HepG2 (cell line): ENCODE results near the gene FIBP. TPM values are rescaled to one million over a fixed set of nuclear protein-coding genes. Genes with fewer than 3 reads are reported as not detected.

Source experiments
- ATAC-seq: fragments of 200-7000 bp; cut with Tn5 transposase; 3 replicates; pipeline ENCODE4 v1.9.1; 2020; ENCODE audit warnings: mild to moderate bottlenecking, moderate library complexity
- BruUV-seq: library from RNA; stranded (reverse); fragments of 400-500 nt; replicated peaks from 2 replicates; lab custom pipeline; 2021; lab: Mats Ljungman, UMichigan
- CTCF ChIA-PET: fragments of 300-600 bp; formaldehyde crosslinking; extraction: SDS; loops from one replicate; lab custom pipeline; 2021; ENCODE audit warnings: low total read pairs, inconsistent platforms, low intra/inter-chr PET ratio; lab: Yijun Ruan, JAX
- POLR2A ChIA-PET: fragments of 350-600 bp; sonication (Branson Sonifier 250); formaldehyde crosslinking; loops from one replicate; lab custom pipeline; 2020; ENCODE audit warnings: antibody characterized with exemption, inconsistent platforms; lab: Yijun Ruan, JAX
- DNase-seq: peaks from one replicate; pipeline ENCODE4 v3.0.0-alpha.2; 2015; ENCODE audit warnings: low spot score
- FAIRE-seq: peaks from 3 replicates; lab custom pipeline; 2011; peaks lifted over from hg19 to GRCh38; lab: Jason Lieb, UNC
- H2AFZ ChIP-seq: one replicate; pipeline ENCODE4 v1.6.1; 2011; ENCODE audit warnings: low read length, inconsistent platforms
- H3K27ac ChIP-seq: fragments of 300-600 bp; 3 replicates; pipeline ENCODE4 v1.8.0; 2011; ENCODE audit warnings: mixed run types, mild to moderate bottlenecking, mixed read lengths, low read length, inconsistent platforms; ENCODE audit not compliant: insufficient read depth; ENCODE audit errors: extremely low read length
- H3K27me3 ChIP-seq, 2 experiments: fragments of 200-600 bp in 1 of 2; 2 replicates in 1 of 2; 3 replicates in 1 of 2; pipeline versions ENCODE4 v1.6.0 to v1.8.0; 2011; ENCODE audit warnings: low read length in 2 of 2, mild to moderate bottlenecking in 2 of 2, moderate library complexity in 2 of 2, inconsistent platforms in 1 of 2; ENCODE audit not compliant: insufficient read depth in 2 of 2, control insufficient read depth in 1 of 2
- H3K36me3 ChIP-seq, 2 experiments: fragments of 200-600 bp in 1 of 2; replicated peaks in 1 of 2; 2 replicates in 1 of 2; 3 replicates in 1 of 2; pipeline versions ENCODE4 v1.5.1 to v1.8.0; 2011; ENCODE audit warnings: low read length in 2 of 2, inconsistent platforms in 1 of 2; ENCODE audit not compliant: insufficient read depth in 2 of 2, control insufficient read depth in 1 of 2
- H3K4me1 ChIP-seq: 2 replicates; pipeline ENCODE4 v1.5.1; 2012; ENCODE audit warnings: low read length, inconsistent platforms; ENCODE audit not compliant: insufficient read depth
- H3K4me2 ChIP-seq: 2 replicates; pipeline ENCODE4 v1.6.0; 2011; ENCODE audit warnings: low read depth, low read length, inconsistent platforms
- H3K4me3 ChIP-seq, 3 experiments: fragments of 200-600 bp in 1 of 3; sonication (generic), shearing (Covaris generic) in 1 of 3; replicated peaks in 1 of 3; 2 replicates each; pipeline ENCODE4 v1.5.1; 2011 to 2016; ENCODE audit warnings: low read length in 3 of 3, inconsistent platforms in 2 of 3, low read depth in 2 of 3, mild to moderate bottlenecking in 2 of 3, control low read depth in 1 of 3, mixed read lengths in 1 of 3; ENCODE audit not compliant: insufficient read depth in 1 of 3
- H3K79me2 ChIP-seq: one replicate; pipeline ENCODE4 v1.6.1; 2011; ENCODE audit warnings: low read length, inconsistent platforms; ENCODE audit not compliant: insufficient read depth
- H3K9ac ChIP-seq: 2 replicates; pipeline ENCODE4 v1.6.0; 2011; ENCODE audit warnings: mild to moderate bottlenecking, low read depth, low read length, inconsistent platforms; ENCODE audit not compliant: insufficient read depth
- H3K9me3 ChIP-seq: 2 replicates; pipeline ENCODE4 v1.5.1; 2012; ENCODE audit warnings: mild to moderate bottlenecking, low read length
- H4K20me1 ChIP-seq: 2 replicates; pipeline ENCODE4 v1.6.0; 2011; ENCODE audit warnings: inconsistent platforms, mild to moderate bottlenecking, low read length, moderate library complexity; ENCODE audit not compliant: insufficient read depth
- CREM ChIP-seq, 2 experiments: sonication (generic) in 1 of 2; formaldehyde crosslinking in 1 of 2; IDR thresholded peaks; 2 replicates each; pipeline versions ENCODE4 v1.4.0 to v1.6.1; 2016 to 2020; ENCODE audit warnings: antibody characterized with exemption in 1 of 2, mild to moderate bottlenecking in 1 of 2, missing genetic modification reagents in 1 of 2
- DMAP1 ChIP-seq: IDR thresholded peaks from 2 replicates; pipeline ENCODE4 v1.6.1; 2016
- NCOA5 ChIP-seq: sonication (generic); formaldehyde crosslinking; IDR thresholded peaks from 2 replicates; pipeline ENCODE4 v1.4.0; 2020; ENCODE audit warnings: missing genetic modification reagents
- NFKBIZ ChIP-seq: IDR thresholded peaks from 2 replicates; pipeline ENCODE4 v1.6.1; 2018; ENCODE audit warnings: missing genetic modification reagents, missing compliant biosample characterization
- RBAK ChIP-seq: sonication (generic); formaldehyde crosslinking; IDR thresholded peaks from 2 replicates; pipeline ENCODE4 v1.5.1; 2020; ENCODE audit warnings: mild to moderate bottlenecking, missing genetic modification reagents
- RBM22 ChIP-seq: fragments of 200-400 bp; formaldehyde crosslinking; optimal IDR thresholded peaks from 2 replicates; pipeline ENCODE3; 2017; ENCODE audit warnings: mild to moderate bottlenecking, low read length, moderate library complexity
- XBP1 ChIP-seq: sonication (generic); formaldehyde crosslinking; IDR thresholded peaks from 2 replicates; pipeline ENCODE4 v1.5.0; 2020; ENCODE audit warnings: missing genetic modification reagents
- ZNF20 ChIP-seq: sonication (generic); formaldehyde crosslinking; IDR thresholded peaks from 2 replicates; pipeline ENCODE4 v1.4.0; 2020; ENCODE audit warnings: mild to moderate bottlenecking, moderate library complexity, missing genetic modification reagents
- ZNF333 ChIP-seq: sonication (generic); formaldehyde crosslinking; IDR thresholded peaks from 2 replicates; pipeline ENCODE4 v1.4.0; 2020; ENCODE audit warnings: mild to moderate bottlenecking, missing genetic modification reagents, borderline replicate concordance
- ZNF512B ChIP-seq: sonication (generic); formaldehyde crosslinking; IDR thresholded peaks from 2 replicates; pipeline ENCODE4 v1.5.1; 2020; ENCODE audit warnings: missing genetic modification reagents, mild to moderate bottlenecking, borderline replicate concordance
- WGBS: methylation state at CpG from one replicate; pipeline ENCODE4 v1.1.6; 2017; ENCODE audit warnings: low lambda C conversion rate; 5-methylcytosine and 5-hydroxymethylcytosine counted together
- in situ Hi-C: cut with HindIII; loops from 2 replicates; pipeline ENCODE4 v1.10.0; 2017; ENCODE audit warnings: low pct_unique_long_range_greater_than_20kb; ENCODE audit not compliant: extremely low pct_ligation_motif_present
- intact Hi-C: fragments of 100-400 bp; cut with micrococcal nuclease; formaldehyde crosslinking; loops from one replicate; pipeline ENCODE4 v1.10.0; 2022; ENCODE audit not compliant: unreplicated experiment
- polyA plus RNA-seq, 8 experiments: library from polyadenylated mRNA; depleted of rRNA in 3 of 8; stranded (reverse) in 7 of 8; unstranded in 1 of 8; fragments of >200 nt; fragmentation: Illumina TruSeq in 4 of 8; extraction: Trizol in 4 of 8; gene quantifications; 2 replicates each; pipeline versions ENCODE4 v1.2.1 to v1.2.3, GENCODE V29; 2011 to 2016; ENCODE audit warnings: low read depth in 4 of 8, missing spikeins in 1 of 8, mixed read lengths in 1 of 8; ENCODE audit not compliant: insufficient read depth in 1 of 8
- total RNA-seq, 5 experiments: library from RNA; depleted of rRNA; stranded (reverse); fragments of >200 nt; fragmentation: Illumina TruSeq; extraction: Trizol; gene quantifications; 2 replicates each; pipeline ENCODE4 v1.2.3, GENCODE V29; 2016; ENCODE audit warnings: low read depth in 1 of 5
- TF ChIP-seq, protein P1 (sequence below): sonication (generic); formaldehyde crosslinking; IDR thresholded peaks from 2 replicates; pipeline ENCODE4 v1.9.0; 2021; ENCODE audit warnings: mild to moderate bottlenecking, missing genetic modification reagents
- TF ChIP-seq, protein P2 (sequence below): sonication (generic); formaldehyde crosslinking; IDR thresholded peaks from 2 replicates; pipeline ENCODE4 v1.4.0; 2020; ENCODE audit warnings: missing genetic modification reagents, low read depth, mild to moderate bottlenecking, borderline replicate concordance

Gene FIBP
- total and polyA plus RNA-seq, 2 of the 13 experiments (the other 11 are each of a cell fraction or from before 2014, with no cell fraction given), result 42.9 to 62.1 TPM

- peak; percentile 91 for DNase-seq
- Histone ChIP-seq H3K27me3 (no peaks in the 10 kb centered on the region; a peak in 1 of 5 replicates), H3K36me3 (peaks cover 14 to 42% of the 10 kb centered on the region in 2 experiments), H2AFZ (peak within 1 kb of the TSS; percentile 75), H3K9ac (peak within 1 kb of the TSS; percentile 86), H4K20me1 (peaks cover 46% of the 10 kb centered on the region), H3K4me3 (peak within 1 kb of the TSS; percentile 76 to 99 (median 93)), H3K27ac (peak within 1 kb of the TSS; percentile 90), H3K79me2 (peaks cover 32% of the 10 kb centered on the region), H3K9me3 (no peaks in the 10 kb centered on the region), H3K4me1 (peaks cover 65% of the 10 kb centered on the region), H3K4me2 (peak within 1 kb of the TSS; percentile 100)
- FAIRE-seq, result peak; percentile 66
- POLR2A ChIA-PET, result interaction anchor here (0.6 to 5.4 kb wide), 26 partner anchors 9 to 454 kb away, joined by 3 to 81 read pairs (median 4); partner anchors contain the start of genes AP5B1, BANF1, CCDC85B and EFEMP2
- 1% methylated on average over 14 of the region's 92 CpGs for WGBS
- intact Hi-C loops, result loop anchor here (2.0 kb wide), 1 partner anchor 31 kb away; the partner anchor contains the start of gene FIBP
- CTCF ChIA-PET, result no interaction called here
- BruUV-seq, result no TSS peak
- in situ Hi-C loops, result loop anchor here (10.0 kb wide), 1 partner anchor 303 kb away; the partner anchor contains the start of gene LTBP3
- ATAC-seq, result peak; percentile 68
- TF ChIP-seq RBAK (CRISPR knock-in tag) (no peak), ZNF333 (peak; percentile 74; the same call in 1 of the 2 replicates), NCOA5 (CRISPR knock-in tag) (no peak), CREM (IDR thresholded peaks at IDR 0.05) (peak; percentile 91), CREM (CRISPR knock-in tag; IDR thresholded peaks at IDR 0.05) (no peak), RBM22 (no peak), ZNF20 (CRISPR knock-in tag) (no peak; the same call in 1 of the 2 replicates), DMAP1 (CRISPR knock-in tag) (no peak; the same call in 1 of the 2 replicates), NFKBIZ (CRISPR knock-in tag) (no peak), XBP1 (no peak; the same call in 1 of the 2 replicates), ZNF512B (CRISPR knock-in tag) (no peak)
- TF ChIP-seq, protein P1, sequence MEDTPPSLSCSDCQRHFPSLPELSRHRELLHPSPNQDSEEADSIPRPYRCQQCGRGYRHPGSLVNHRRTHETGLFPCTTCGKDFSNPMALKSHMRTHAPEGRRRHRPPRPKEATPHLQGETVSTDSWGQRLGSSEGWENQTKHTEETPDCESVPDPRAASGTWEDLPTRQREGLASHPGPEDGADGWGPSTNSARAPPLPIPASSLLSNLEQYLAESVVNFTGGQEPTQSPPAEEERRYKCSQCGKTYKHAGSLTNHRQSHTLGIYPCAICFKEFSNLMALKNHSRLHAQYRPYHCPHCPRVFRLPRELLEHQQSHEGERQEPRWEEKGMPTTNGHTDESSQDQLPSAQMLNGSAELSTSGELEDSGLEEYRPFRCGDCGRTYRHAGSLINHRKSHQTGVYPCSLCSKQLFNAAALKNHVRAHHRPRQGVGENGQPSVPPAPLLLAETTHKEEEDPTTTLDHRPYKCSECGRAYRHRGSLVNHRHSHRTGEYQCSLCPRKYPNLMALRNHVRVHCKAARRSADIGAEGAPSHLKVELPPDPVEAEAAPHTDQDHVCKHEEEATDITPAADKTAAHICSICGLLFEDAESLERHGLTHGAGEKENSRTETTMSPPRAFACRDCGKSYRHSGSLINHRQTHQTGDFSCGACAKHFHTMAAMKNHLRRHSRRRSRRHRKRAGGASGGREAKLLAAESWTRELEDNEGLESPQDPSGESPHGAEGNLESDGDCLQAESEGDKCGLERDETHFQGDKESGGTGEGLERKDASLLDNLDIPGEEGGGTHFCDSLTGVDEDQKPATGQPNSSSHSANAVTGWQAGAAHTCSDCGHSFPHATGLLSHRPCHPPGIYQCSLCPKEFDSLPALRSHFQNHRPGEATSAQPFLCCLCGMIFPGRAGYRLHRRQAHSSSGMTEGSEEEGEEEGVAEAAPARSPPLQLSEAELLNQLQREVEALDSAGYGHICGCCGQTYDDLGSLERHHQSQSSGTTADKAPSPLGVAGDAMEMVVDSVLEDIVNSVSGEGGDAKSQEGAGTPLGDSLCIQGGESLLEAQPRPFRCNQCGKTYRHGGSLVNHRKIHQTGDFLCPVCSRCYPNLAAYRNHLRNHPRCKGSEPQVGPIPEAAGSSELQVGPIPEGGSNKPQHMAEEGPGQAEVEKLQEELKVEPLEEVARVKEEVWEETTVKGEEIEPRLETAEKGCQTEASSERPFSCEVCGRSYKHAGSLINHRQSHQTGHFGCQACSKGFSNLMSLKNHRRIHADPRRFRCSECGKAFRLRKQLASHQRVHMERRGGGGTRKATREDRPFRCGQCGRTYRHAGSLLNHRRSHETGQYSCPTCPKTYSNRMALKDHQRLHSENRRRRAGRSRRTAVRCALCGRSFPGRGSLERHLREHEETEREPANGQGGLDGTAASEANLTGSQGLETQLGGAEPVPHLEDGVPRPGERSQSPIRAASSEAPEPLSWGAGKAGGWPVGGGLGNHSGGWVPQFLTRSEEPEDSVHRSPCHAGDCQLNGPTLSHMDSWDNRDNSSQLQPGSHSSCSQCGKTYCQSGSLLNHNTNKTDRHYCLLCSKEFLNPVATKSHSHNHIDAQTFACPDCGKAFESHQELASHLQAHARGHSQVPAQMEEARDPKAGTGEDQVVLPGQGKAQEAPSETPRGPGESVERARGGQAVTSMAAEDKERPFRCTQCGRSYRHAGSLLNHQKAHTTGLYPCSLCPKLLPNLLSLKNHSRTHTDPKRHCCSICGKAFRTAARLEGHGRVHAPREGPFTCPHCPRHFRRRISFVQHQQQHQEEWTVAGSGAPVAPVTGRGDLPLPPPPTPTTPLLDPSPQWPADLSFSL, result no peak
- TF ChIP-seq, protein P2, sequence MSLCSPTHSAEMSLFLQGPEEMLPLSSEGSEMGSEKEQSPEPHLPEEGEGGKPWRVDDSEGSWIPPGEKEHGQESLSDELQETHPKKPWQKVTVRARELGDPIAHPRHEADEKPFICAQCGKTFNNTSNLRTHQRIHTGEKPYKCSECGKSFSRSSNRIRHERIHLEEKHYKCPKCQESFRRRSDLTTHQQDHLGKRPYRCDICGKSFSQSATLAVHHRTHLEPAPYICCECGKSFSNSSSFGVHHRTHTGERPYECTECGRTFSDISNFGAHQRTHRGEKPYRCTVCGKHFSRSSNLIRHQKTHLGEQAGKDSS, result peak; percentile 87; the same call in 1 of the 2 replicates
Measured at GRCh38 chr11:65857853-65858680, 30.2 kb downstream of the FIBP start, which contains the start of gene CFL1. Gene CFL1, minus strand, starts transcription at chr11:65858180. Its CDS starts 81 bp downstream, at chr11:65858099.
